Hepatocyte (in vitro differentiated cells): ENCODE measurements around the gene SLC16A1.

Experiments
- EZH2 ChIP-seq: fragments of 200-600 bp; sonication (generic); IDR thresholded peaks from 2 replicates; pipeline ENCODE4 v1.6.1; 2016; ENCODE audit warnings: antibody characterized with exemption, mild to moderate bottlenecking, borderline replicate concordance
- TF ChIP-seq, protein P1 (sequence below): fragments of 200-600 bp; sonication (generic); IDR thresholded peaks from 2 replicates; pipeline ENCODE4 v1.5.1; 2016; ENCODE audit warnings: antibody characterized with exemption, mild to moderate bottlenecking; ENCODE audit not compliant: poor library complexity

DNA sequence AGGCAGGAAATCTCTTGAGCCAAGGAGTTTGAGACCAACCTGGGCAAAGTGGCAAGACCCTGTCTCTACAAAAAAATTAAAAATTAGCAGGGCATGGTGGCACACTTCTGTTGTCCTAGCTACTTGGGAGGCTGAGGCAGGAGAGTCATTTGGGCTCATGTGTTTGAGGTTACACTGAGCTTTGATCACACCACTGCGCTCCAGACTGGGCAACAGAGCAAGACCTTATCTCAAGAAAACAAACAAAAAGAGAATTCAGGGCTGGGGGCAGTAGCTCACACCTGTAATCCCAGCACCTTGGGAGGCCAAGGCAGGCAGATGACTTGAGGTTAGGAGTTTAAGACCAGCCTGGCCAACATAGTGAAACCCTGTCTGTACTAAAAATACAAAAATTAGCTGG lies 17.8 kb upstream of the SLC16A1 start:
- TF ChIP-seq EZH2 = no peak
- TF ChIP-seq, protein P1, sequence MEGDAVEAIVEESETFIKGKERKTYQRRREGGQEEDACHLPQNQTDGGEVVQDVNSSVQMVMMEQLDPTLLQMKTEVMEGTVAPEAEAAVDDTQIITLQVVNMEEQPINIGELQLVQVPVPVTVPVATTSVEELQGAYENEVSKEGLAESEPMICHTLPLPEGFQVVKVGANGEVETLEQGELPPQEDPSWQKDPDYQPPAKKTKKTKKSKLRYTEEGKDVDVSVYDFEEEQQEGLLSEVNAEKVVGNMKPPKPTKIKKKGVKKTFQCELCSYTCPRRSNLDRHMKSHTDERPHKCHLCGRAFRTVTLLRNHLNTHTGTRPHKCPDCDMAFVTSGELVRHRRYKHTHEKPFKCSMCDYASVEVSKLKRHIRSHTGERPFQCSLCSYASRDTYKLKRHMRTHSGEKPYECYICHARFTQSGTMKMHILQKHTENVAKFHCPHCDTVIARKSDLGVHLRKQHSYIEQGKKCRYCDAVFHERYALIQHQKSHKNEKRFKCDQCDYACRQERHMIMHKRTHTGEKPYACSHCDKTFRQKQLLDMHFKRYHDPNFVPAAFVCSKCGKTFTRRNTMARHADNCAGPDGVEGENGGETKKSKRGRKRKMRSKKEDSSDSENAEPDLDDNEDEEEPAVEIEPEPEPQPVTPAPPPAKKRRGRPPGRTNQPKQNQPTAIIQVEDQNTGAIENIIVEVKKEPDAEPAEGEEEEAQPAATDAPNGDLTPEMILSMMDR = no peak
